22Rv1 (cell line): Measurements from ENCODE around the gene ZYG11B.

Experiments used
- CTCF ChIP-seq: fragments of 450-650 bp; IDR thresholded peaks from 2 replicates; pipeline ENCODE4 v1.5.1; 2017; ENCODE audit warnings: mild to moderate bottlenecking
- ZFX ChIP-seq: fragments of 450-650 bp; IDR thresholded peaks from 2 replicates; pipeline ENCODE4 v1.6.1; 2017; ENCODE audit warnings: antibody characterized with exemption, borderline replicate concordance

GRCh38 chr1:52771384-52771783, 45.1 kb downstream of the ZYG11B start:
- TF ChIP-seq CTCF (no peak), ZFX (no peak)
